Measurements from ENCODE around the gene IRF2BP1. TPM values are rescaled to one million over a fixed set of nuclear protein-coding genes. Genes with fewer than 3 reads are reported as not detected.

IRF2BP1 gene
- total RNA-seq, 4 donors from 2014 or later: 17.1 to 40.6 (median 28.6) TPM

- H3K4me3 ChIP-seq: no peak overlapping the region
- H3K27me3 ChIP-seq: no peaks in the 10 kb centered on the region
- no peak overlapping the region for H3K27ac ChIP-seq
- in situ Hi-C loops (cut with MboI; ENCODE audit: low sequenced_read_pairs in 4 of 4): no loop called here
- no peak for ATAC-seq
- intact Hi-C loops (cut with DNase I; ENCODE audit: low total_unique reads): no loop called here
- no peak for TF ChIP-seq POLR2A (IDR thresholded peaks at IDR 0.05)
- TF ChIP-seq, protein P1, sequence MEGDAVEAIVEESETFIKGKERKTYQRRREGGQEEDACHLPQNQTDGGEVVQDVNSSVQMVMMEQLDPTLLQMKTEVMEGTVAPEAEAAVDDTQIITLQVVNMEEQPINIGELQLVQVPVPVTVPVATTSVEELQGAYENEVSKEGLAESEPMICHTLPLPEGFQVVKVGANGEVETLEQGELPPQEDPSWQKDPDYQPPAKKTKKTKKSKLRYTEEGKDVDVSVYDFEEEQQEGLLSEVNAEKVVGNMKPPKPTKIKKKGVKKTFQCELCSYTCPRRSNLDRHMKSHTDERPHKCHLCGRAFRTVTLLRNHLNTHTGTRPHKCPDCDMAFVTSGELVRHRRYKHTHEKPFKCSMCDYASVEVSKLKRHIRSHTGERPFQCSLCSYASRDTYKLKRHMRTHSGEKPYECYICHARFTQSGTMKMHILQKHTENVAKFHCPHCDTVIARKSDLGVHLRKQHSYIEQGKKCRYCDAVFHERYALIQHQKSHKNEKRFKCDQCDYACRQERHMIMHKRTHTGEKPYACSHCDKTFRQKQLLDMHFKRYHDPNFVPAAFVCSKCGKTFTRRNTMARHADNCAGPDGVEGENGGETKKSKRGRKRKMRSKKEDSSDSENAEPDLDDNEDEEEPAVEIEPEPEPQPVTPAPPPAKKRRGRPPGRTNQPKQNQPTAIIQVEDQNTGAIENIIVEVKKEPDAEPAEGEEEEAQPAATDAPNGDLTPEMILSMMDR (IDR thresholded peaks at IDR 0.05 in 4 of 5, conservative IDR thresholded peaks at IDR 0.05 in 1 of 5): no peak
- no peaks in the 10 kb centered on the region for H3K9me3 ChIP-seq
- no peak for DNase-seq
- peaks cover 0 to 99% of the 10 kb centered on the region in 2 donors for H3K36me3 ChIP-seq
- no peaks in the 10 kb centered on the region for H3K4me1 ChIP-seq
Observed at GRCh38 chr19:45847663-45848062, 38.3 kb downstream of the IRF2BP1 start.

DNA sequence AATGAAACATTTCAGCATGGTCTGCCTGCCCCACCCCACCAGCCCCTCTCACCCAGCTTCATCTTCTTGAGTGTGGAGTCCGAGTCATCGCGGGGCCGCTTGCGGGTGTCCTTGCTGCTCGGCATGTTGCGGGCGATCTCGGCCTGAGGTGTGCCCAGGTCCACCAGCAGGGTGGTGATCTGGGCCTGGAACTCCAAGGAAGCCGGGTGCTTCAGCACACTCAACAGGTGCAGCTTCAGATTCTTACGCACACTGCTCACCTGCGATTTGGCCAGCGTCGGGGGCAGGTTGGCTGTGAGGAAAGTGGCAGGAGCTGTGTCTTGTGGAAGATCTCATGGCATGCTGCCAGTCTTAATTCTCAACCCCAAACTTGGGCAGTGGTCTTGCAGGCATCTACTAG, 43.7 kb downstream of the IRF2BP1 start:
- ATAC-seq: no peak
- no peaks in the 10 kb centered on the region for H3K4me1 ChIP-seq
- in situ Hi-C loops (cut with MboI; ENCODE audit: low sequenced_read_pairs in 4 of 4): no loop called here
- no peak overlapping the region for H3K27ac ChIP-seq
- no peaks in the 10 kb centered on the region for H3K9me3 ChIP-seq
- H3K4me3 ChIP-seq: no peak overlapping the region
- no peak for DNase-seq
- intact Hi-C loops (cut with DNase I; ENCODE audit: low total_unique reads): no loop called here
- H3K27me3 ChIP-seq: no peaks in the 10 kb centered on the region
- H3K36me3 ChIP-seq: peaks cover 5 to 93% of the 10 kb centered on the region in 2 donors
- no peak for TF ChIP-seq POLR2A (IDR thresholded peaks at IDR 0.05)
- TF ChIP-seq, protein P1 (IDR thresholded peaks at IDR 0.05 in 4 of 5, conservative IDR thresholded peaks at IDR 0.05 in 1 of 5): no peak

- TF ChIP-seq POLR2A (IDR thresholded peaks at IDR 0.05): no peak
- TF ChIP-seq, protein P1 (IDR thresholded peaks at IDR 0.05 in 4 of 5, conservative IDR thresholded peaks at IDR 0.05 in 1 of 5): no peak
- Histone ChIP-seq H3K9me3 (no peaks in the 10 kb centered on the region), H3K4me3 (no peak overlapping the region), H3K27ac (no peak overlapping the region), H3K36me3 (peaks cover 8 to 97% of the 10 kb centered on the region in 2 donors), H3K27me3 (no peaks in the 10 kb centered on the region), H3K4me1 (no peaks in the 10 kb centered on the region)
- ATAC-seq (no peak), DNase-seq (no peak)
- in situ Hi-C loops (cut with MboI; ENCODE audit: low sequenced_read_pairs in 4 of 4) (no loop called here), intact Hi-C loops (cut with DNase I; ENCODE audit: low total_unique reads) (no loop called here)
Observed at GRCh38 chr19:45834970-45835369, 51.0 kb downstream of the IRF2BP1 start.

Other genes starting within 250 kb of the IRF2BP1 start
- gene EML2, start 246.7 kb downstream of the IRF2BP1 start, total RNA-seq: 1 to 10 TPM; 3.0 to 6.7 (median 4.8) TPM
- not detected for gene GIPR, start 217.9 kb downstream of the IRF2BP1 start, total RNA-seq
- 100 to 1,000 TPM; 136 to 167 (median 144) TPM for gene SNRPD2, start 194.2 kb downstream of the IRF2BP1 start, total RNA-seq
- gene QPCTL, start 193.5 kb downstream of the IRF2BP1 start, total RNA-seq: 1 to 10 TPM in 2 of 4 donors, under 1 TPM in 2; 0.80 to 1.4 (median 0.97) TPM
- gene FBXO46, start 155.2 kb downstream of the IRF2BP1 start, total RNA-seq: 10 to 100 TPM in 1 of 4 donors, 1 to 10 TPM in 3; 6.6 to 14.3 (median 8.7) TPM
- gene MEIOSIN, start 152.7 kb downstream of the IRF2BP1 start, total RNA-seq: not detected
- gene SIX5, start 116.9 kb downstream of the IRF2BP1 start, total RNA-seq: 10 to 100 TPM in 2 of 4 donors, 1 to 10 TPM in 2; 8.2 to 12.2 (median 10.1) TPM
- 100 to 1,000 TPM in 2 of 4 donors, 10 to 100 TPM in 2; 93.0 to 196 (median 116) TPM for gene DMPK, start 103.7 kb downstream of the IRF2BP1 start, total RNA-seq
- 100 to 1,000 TPM in 1 of 4 donors, 10 to 100 TPM in 3; 38.6 to 111 (median 56.4) TPM for gene DMWD, start 93.3 kb downstream of the IRF2BP1 start, total RNA-seq
- not detected for gene RSPH6A, start 70.8 kb downstream of the IRF2BP1 start, total RNA-seq
- 10 to 100 TPM; 14.1 to 64.6 (median 34.9) TPM for gene SYMPK, start 23.0 kb downstream of the IRF2BP1 start, total RNA-seq
- gene FOXA3, start 21.8 kb downstream of the IRF2BP1 start, total RNA-seq: not detected
- gene MYPOP, start 16.5 kb upstream of the IRF2BP1 start, total RNA-seq: 10 to 100 TPM in 1 of 4 donors, 1 to 10 TPM in 3; 5.9 to 12.4 (median 6.3) TPM
- not detected for gene NANOS2, start 28.6 kb upstream of the IRF2BP1 start, total RNA-seq
- 1 to 10 TPM in 1 of 4 donors, under 1 TPM in 3; 0.44 to 1.1 (median 0.49) TPM for gene NOVA2, start 87.7 kb upstream of the IRF2BP1 start, total RNA-seq
- gene CCDC61, start 109.3 kb upstream of the IRF2BP1 start, total RNA-seq: 1 to 10 TPM; 2.3 to 4.9 (median 3.4) TPM
- not detected for gene PGLYRP1, start 136.9 kb upstream of the IRF2BP1 start, total RNA-seq
- not detected for gene IGFL4, start 154.9 kb upstream of the IRF2BP1 start, total RNA-seq
- gene IGFL3, start 238.5 kb upstream of the IRF2BP1 start, total RNA-seq: not detected